ENCODE data around the gene REG3G. TPM values are rescaled to one million over a fixed set of nuclear protein-coding genes. Genes with fewer than 3 reads are reported as not detected.

REG3G gene
- total and polyA plus RNA-seq, 9 donors: 0.08 to 1.5 (median 0.48) TPM; not detected in 4

DNA sequence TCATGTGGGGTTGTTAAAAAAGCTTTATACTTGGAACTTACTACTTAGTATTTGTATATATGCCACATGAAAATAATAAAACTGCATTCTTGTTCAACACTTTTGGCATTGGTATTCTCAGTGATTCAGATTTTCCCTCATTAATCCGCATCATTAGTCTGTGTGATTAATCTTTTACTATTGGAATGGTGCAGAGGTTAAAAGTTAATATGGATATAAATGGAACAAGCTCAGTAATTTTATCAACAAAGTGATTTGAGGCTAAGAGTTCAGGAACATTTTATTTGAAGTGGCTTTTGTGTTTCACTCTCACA is 45.4 kb upstream of the REG3G start:
- Histone ChIP-seq H3K27me3 (no peaks in the 10 kb centered on the region), H3K4me1 (ENCODE audit: insufficient read depth) (no peaks in the 10 kb centered on the region), H3K9me3 (no peaks in the 10 kb centered on the region), H3K4me3 (no peak overlapping the region), H3K27ac (no peak overlapping the region), H3K36me3 (no peaks in the 10 kb centered on the region)
- DNase-seq: no peak
- intact Hi-C loops (cut with DNase I): no loop called here
- 54 to 57% (median 54%) methylated on average over 1 of the region's 1 CpG for WGBS, 3 donors
- no peak for TF ChIP-seq EP300 (IDR thresholded peaks at IDR 0.05)
- TF ChIP-seq, protein P1, sequence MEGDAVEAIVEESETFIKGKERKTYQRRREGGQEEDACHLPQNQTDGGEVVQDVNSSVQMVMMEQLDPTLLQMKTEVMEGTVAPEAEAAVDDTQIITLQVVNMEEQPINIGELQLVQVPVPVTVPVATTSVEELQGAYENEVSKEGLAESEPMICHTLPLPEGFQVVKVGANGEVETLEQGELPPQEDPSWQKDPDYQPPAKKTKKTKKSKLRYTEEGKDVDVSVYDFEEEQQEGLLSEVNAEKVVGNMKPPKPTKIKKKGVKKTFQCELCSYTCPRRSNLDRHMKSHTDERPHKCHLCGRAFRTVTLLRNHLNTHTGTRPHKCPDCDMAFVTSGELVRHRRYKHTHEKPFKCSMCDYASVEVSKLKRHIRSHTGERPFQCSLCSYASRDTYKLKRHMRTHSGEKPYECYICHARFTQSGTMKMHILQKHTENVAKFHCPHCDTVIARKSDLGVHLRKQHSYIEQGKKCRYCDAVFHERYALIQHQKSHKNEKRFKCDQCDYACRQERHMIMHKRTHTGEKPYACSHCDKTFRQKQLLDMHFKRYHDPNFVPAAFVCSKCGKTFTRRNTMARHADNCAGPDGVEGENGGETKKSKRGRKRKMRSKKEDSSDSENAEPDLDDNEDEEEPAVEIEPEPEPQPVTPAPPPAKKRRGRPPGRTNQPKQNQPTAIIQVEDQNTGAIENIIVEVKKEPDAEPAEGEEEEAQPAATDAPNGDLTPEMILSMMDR (IDR thresholded peaks at IDR 0.05): no peak
- TF ChIP-seq POLR2A (IDR thresholded peaks at IDR 0.05): no peak

DNA sequence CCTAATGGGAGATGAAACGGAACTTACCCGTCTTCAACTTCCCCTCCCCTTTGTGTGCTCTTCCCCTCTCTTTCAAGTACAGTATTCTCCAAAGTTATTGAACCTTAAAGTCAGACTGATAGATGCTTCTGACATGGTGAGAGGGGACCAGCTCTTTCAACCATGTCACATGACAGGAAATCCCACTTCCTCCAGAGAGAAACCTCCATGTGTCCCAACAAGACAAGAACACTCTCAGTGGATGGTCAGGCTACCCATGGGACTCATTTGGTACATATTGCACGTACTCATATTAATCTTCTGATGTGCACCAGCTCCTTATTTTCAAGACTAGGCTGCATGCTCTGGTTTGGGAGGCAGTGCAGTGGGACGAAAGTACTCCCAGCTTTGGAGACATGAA is 44.6 kb upstream of the REG3G start:
- H3K9me3 ChIP-seq: no peaks in the 10 kb centered on the region
- no peak overlapping the region for H3K4me3 ChIP-seq
- H3K27ac ChIP-seq: no peak overlapping the region
- intact Hi-C loops (cut with DNase I): no loop called here
- no peaks in the 10 kb centered on the region for H3K27me3 ChIP-seq
- TF ChIP-seq EP300 (IDR thresholded peaks at IDR 0.05) (no peak), POLR2A (IDR thresholded peaks at IDR 0.05) (no peak)
- TF ChIP-seq, protein P1 (IDR thresholded peaks at IDR 0.05): no peak
- 65 to 80% (median 70%) methylated on average over 4 of the region's 4 CpGs for WGBS, 3 donors
- no peaks in the 10 kb centered on the region for H3K36me3 ChIP-seq
- no peak for DNase-seq
- H3K4me1 ChIP-seq (ENCODE audit: insufficient read depth): no peaks in the 10 kb centered on the region

DNA sequence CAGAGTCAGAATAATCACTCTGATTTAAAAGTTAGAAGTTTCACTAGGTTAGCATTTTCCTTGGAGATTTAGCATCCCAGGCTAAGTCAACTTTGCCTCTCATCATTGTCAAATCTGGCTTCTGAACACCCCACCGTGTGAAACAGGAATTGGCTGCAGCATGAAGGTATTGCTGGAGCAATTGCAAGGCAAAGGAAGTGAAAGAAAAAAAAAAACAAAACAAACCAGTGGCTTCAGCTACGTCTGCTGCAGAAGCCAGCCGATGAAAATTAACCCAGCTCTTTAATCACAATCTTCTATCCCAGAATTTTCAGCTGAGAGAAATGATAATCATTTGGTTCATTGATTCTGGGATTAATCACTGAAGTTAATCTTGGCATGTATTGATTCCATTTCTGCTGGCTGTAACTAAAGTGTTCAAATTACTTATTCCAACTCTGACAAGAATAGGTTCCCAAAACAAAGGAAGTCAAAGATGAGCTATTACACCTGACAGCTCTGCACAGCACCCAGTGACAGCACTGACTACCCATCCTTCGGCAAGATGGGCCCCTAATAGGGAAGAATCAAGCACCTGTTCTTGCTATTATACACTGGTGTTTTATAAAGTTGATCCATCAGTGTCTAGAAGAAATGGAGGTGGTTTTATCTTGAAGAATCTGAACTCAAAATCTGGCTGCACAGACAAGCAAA is 42.7 kb upstream of the REG3G start:
- TF ChIP-seq POLR2A (IDR thresholded peaks at IDR 0.05) (no peak), EP300 (IDR thresholded peaks at IDR 0.05) (no peak)
- TF ChIP-seq, protein P1 (IDR thresholded peaks at IDR 0.05): no peak
- intact Hi-C loops (cut with DNase I): no loop called here
- no peak for DNase-seq
- Histone ChIP-seq H3K4me1 (ENCODE audit: insufficient read depth) (no peaks in the 10 kb centered on the region), H3K27me3 (no peaks in the 10 kb centered on the region), H3K27ac (no peak overlapping the region), H3K36me3 (no peaks in the 10 kb centered on the region), H3K9me3 (no peaks in the 10 kb centered on the region), H3K4me3 (no peak overlapping the region)
- 24 to 41% (median 28%) methylated on average over 4 of the region's 4 CpGs for WGBS, 3 donors

DNA sequence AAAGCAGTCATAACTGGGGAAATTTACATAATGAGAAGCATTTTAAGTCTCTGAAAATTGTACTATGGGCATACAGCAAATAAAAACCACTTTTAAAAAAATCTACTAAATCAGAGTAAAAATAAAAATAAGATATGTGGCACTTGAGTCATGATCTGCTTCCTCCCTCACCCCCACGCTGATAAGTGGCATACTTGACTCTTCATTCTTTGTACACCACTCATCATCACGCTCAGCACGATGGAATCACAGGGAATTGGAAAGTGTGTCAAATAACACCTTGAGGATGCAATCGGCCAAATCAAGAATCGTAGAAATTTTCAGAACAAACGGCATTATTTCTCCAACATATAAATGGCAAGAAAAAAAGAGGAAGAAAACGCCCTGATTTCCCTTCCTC is 41.1 kb upstream of the REG3G start:
- intact Hi-C loops (cut with DNase I): no loop called here
- DNase-seq: no peak
- no peaks in the 10 kb centered on the region for H3K27me3 ChIP-seq
- TF ChIP-seq EP300 (IDR thresholded peaks at IDR 0.05) (no peak), POLR2A (IDR thresholded peaks at IDR 0.05) (no peak)
- TF ChIP-seq, protein P1 (IDR thresholded peaks at IDR 0.05): no peak
- H3K27ac ChIP-seq: no peak overlapping the region
- no peak overlapping the region for H3K4me3 ChIP-seq
- H3K9me3 ChIP-seq: no peaks in the 10 kb centered on the region
- no peaks in the 10 kb centered on the region for H3K36me3 ChIP-seq
- 75 to 80% (median 77%) methylated on average over 7 of the region's 7 CpGs for WGBS, 3 donors
- H3K4me1 ChIP-seq (ENCODE audit: insufficient read depth): no peaks in the 10 kb centered on the region
